Natural killer cell (primary cell): ENCODE measurements around the gene HTT-AS. TPM values are rescaled to one million over a fixed set of nuclear protein-coding genes. Genes with fewer than 3 reads are reported as not detected.

Source experiments
- ATAC-seq, 3 donors: fragments of 150-1000 bp in 2 of 3; fragments of 200-7000 bp in 1 of 3; cut with Tn5 transposase; 1 replicate in 1 of 3; 2 replicates in 2 of 3; pipeline ENCODE4 v1.10.0; 2021; ENCODE audit warnings: mild to moderate bottlenecking in 2 of 3, moderate library complexity in 2 of 3
- DNase-seq, 2 donors: peaks; one replicate each; pipeline versions ENCODE4 v3.0.0 to v3.0.0-alpha.2; 2013 to 2021; ENCODE audit warnings: mixed read lengths in 1 of 2
- H3K27ac ChIP-seq: one replicate; pipeline ENCODE4 v1.5.1; 2013; ENCODE audit warnings: mild to moderate bottlenecking, low read length
- H3K27me3 ChIP-seq: one replicate; pipeline ENCODE4 v1.6.1; 2013; ENCODE audit warnings: low read length; ENCODE audit not compliant: control insufficient read depth, insufficient read depth
- H3K36me3 ChIP-seq: one replicate; pipeline ENCODE4 v1.6.1; 2013; ENCODE audit warnings: low read length; ENCODE audit not compliant: control insufficient read depth, insufficient read depth
- H3K4me1 ChIP-seq: one replicate; pipeline ENCODE4 v1.6.1; 2013; ENCODE audit warnings: low read length; ENCODE audit not compliant: control insufficient read depth, insufficient read depth
- H3K4me3 ChIP-seq: one replicate; pipeline ENCODE4 v1.5.1; 2013; ENCODE audit warnings: low read length
- H3K9me3 ChIP-seq: one replicate; pipeline ENCODE4 v1.6.1; 2013; ENCODE audit warnings: low read length; ENCODE audit not compliant: control insufficient read depth, insufficient read depth
- H3K27ac Mint-ChIP-seq, 2 donors: one replicate each; pipeline ENCODE4 v1.8.0; 2022; ENCODE audit warnings: mild to moderate bottlenecking in 2 of 2, mixed read lengths in 2 of 2, moderate library complexity in 1 of 2
- H3K27me3 Mint-ChIP-seq, 2 donors: one replicate each; pipeline ENCODE4 v1.8.0; 2022; ENCODE audit warnings: low read depth in 2 of 2, mixed read lengths in 2 of 2
- H3K36me3 Mint-ChIP-seq: one replicate; pipeline ENCODE4 v1.8.0; 2022; ENCODE audit warnings: mixed read lengths
- H3K4me1 Mint-ChIP-seq, 2 donors: one replicate each; pipeline ENCODE4 v1.8.0; 2022; ENCODE audit warnings: mixed read lengths in 2 of 2
- H3K4me3 Mint-ChIP-seq: one replicate; pipeline ENCODE4 v1.8.0; 2022; ENCODE audit warnings: mild to moderate bottlenecking, moderate library complexity, mixed read lengths
- H3K9me3 Mint-ChIP-seq, 2 donors: one replicate each; pipeline ENCODE4 v1.8.0; 2022; ENCODE audit warnings: mixed read lengths in 2 of 2
- CTCF ChIP-seq: fragments of 200-600 bp; IDR thresholded peaks from one replicate; pipeline ENCODE4 v1.8.0; 2022; ENCODE audit warnings: antibody characterized with exemption
- WGBS: methylation state at CpG from one replicate; pipeline ENCODE4 v1.1.7; 2013; ENCODE audit warnings: missing lambda C conversion rate; ENCODE audit not compliant: insufficient coverage; 5-methylcytosine and 5-hydroxymethylcytosine counted together
- intact Hi-C: fragments of 100-400 bp; cut with micrococcal nuclease; formaldehyde crosslinking; loops from one replicate; pipeline ENCODE4 v1.14.2; 2022
- total RNA-seq, 4 donors: library from RNA; stranded (reverse); fragments of 120-200 nt in 1 of 4; gene quantifications; one replicate each; pipeline versions ENCODE4 v1.2.3 to v1.2.4, GENCODE V29; 2013 to 2022

The HTT-AS gene
- total RNA-seq, 3 donors from 2014 or later (not counting 1 experiment from before 2014, with no cell fraction given): not detected

DNA sequence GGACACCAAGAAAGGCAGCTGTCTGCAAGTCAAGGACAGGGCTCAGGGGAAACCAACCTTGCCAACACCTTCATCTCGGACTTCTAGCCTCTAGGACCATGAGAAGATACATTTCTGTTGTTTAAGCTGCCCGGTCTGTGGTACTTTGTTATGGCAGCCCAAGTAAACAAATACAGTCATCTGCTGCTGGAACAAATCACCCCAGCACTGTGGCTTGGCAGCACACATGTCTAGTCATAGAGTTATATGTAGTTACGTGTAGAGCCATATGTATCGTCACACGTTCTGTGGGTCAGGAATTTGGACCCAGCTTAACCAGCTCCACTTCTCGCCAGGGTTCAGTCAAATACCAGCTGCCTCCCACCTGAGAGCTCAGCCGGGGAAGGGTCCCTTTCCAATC lies 2.5 kb downstream of the HTT-AS start:
- 95% methylated on average over 7 of the region's 7 CpGs for WGBS
- intact Hi-C loops: no loop called here
- no peaks in the 10 kb centered on the region for H3K9me3 Mint-ChIP-seq
- no peak overlapping the region for H3K27ac ChIP-seq
- H3K4me1 Mint-ChIP-seq: peaks cover 12 to 13% of the 10 kb centered on the region in 2 donors
- H3K4me3 ChIP-seq: no peak overlapping the region
- no peaks in the 10 kb centered on the region for H3K27me3 Mint-ChIP-seq
- no peaks in the 10 kb centered on the region for H3K27me3 ChIP-seq
- H3K4me3 Mint-ChIP-seq: peak overlapping the region; percentile 17
- H3K4me1 ChIP-seq: peaks cover 19% of the 10 kb centered on the region
- H3K36me3 Mint-ChIP-seq: no peaks in the 10 kb centered on the region
- ATAC-seq (no peak), DNase-seq (peak in 1 of 2 donors; percentile 11)
- no peaks in the 10 kb centered on the region for H3K9me3 ChIP-seq
- no peaks in the 10 kb centered on the region for H3K36me3 ChIP-seq
- H3K27ac Mint-ChIP-seq: peak overlapping the region in 1 of 2 donors; percentile 42
- TF ChIP-seq CTCF: no peak

- Mint-ChIP-seq H3K9me3 (no peaks in the 10 kb centered on the region), H3K4me1 (peaks cover 9% of the 10 kb centered on the region in 2 donors), H3K27me3 (no peaks in the 10 kb centered on the region), H3K27ac (no peak overlapping the region), H3K4me3 (peak overlapping the region; percentile 17), H3K36me3 (no peaks in the 10 kb centered on the region)
- TF ChIP-seq CTCF: no peak
- H3K9me3 ChIP-seq: no peaks in the 10 kb centered on the region
- H3K36me3 ChIP-seq: no peaks in the 10 kb centered on the region
- peaks cover 17% of the 10 kb centered on the region for H3K4me1 ChIP-seq
- no peak overlapping the region for H3K27ac ChIP-seq
- WGBS: 95% methylated on average over 3 of the region's 3 CpGs
- intact Hi-C loops: no loop called here
- H3K4me3 ChIP-seq: no peak overlapping the region
- no peaks in the 10 kb centered on the region for H3K27me3 ChIP-seq
- no peak for ATAC-seq
- no peak for DNase-seq
Observed at GRCh38 chr4:3070709-3071500, 3.4 kb downstream of the HTT-AS start.

- ATAC-seq: no peak
- no peaks in the 10 kb centered on the region for H3K27me3 Mint-ChIP-seq
- H3K27ac Mint-ChIP-seq: no peak overlapping the region
- DNase-seq: no peak
- no peaks in the 10 kb centered on the region for H3K9me3 Mint-ChIP-seq
- no peaks in the 10 kb centered on the region for H3K36me3 Mint-ChIP-seq
- WGBS: 96% methylated on average over 16 of the region's 16 CpGs
- H3K27ac ChIP-seq: no peak overlapping the region
- H3K9me3 ChIP-seq: no peaks in the 10 kb centered on the region
- H3K27me3 ChIP-seq: no peaks in the 10 kb centered on the region
- no peaks in the 10 kb centered on the region for H3K4me1 Mint-ChIP-seq
- no peak overlapping the region for H3K4me3 ChIP-seq
- intact Hi-C loops: no loop called here
- H3K4me1 ChIP-seq: peaks cover 8% of the 10 kb centered on the region
- no peak overlapping the region for H3K4me3 Mint-ChIP-seq
- no peaks in the 10 kb centered on the region for H3K36me3 ChIP-seq
- TF ChIP-seq CTCF: no peak
Observed at GRCh38 chr4:3069661-3070199, 4.6 kb downstream of the HTT-AS start.
